ENCODE results near the gene OR4K5.

Gene OR4K5

DNA sequence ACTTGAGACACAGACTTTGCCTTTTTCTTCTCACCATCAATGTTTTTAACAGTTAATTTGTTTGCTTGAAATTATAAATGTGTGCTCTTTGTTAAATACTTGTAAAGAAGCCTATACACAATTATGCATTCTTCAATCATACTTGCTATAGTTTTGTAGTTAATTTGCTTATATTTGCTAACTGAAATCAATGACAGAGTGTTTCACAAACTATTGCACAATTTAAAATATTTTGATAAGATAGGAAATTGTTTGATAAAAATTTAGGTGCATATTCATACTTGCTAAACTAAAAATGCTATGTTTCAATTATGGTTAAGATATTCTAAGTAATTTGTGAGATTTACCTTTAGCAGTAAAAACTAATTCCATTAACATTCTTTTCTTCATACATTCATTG lies 13.7 kb upstream of the OR4K5 start:
- TF ChIP-seq CTCF (conservative IDR thresholded peaks at IDR 0.05; ENCODE audit: low read length): no peak
- no peak overlapping the region for H3K4me3 ChIP-seq (ENCODE audit: low read length)
- no peak for DNase-seq (ENCODE audit: low read depth)

DNA sequence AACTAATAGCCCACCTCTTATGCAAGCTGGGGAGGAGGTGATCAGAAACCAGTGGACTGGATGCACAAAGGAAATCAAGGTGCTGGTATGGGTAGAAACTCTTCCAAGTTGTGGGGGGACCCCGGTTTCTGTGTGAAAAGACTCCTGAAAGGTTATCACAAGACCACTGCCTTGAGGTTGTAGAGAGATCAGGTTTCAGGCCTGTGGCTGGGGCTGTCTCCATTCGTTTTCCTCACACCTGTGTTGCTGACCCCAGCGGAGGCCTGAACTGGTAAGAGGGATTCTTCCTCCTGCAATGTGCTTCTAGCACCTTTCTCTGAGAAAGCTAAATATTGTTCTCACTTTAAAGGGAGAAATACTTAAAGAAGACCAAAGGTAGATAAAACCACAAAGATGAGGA lies 9.3 kb upstream of the OR4K5 start:
- H3K4me3 ChIP-seq (ENCODE audit: low read length): no peak overlapping the region
- TF ChIP-seq CTCF (conservative IDR thresholded peaks at IDR 0.05; ENCODE audit: low read length): no peak
- DNase-seq (ENCODE audit: low read depth): no peak

- TF ChIP-seq CTCF (conservative IDR thresholded peaks at IDR 0.05; ENCODE audit: low read length): no peak
- DNase-seq (ENCODE audit: low read depth): no peak
- no peak overlapping the region for H3K4me3 ChIP-seq (ENCODE audit: low read length)
Observed at GRCh38 chr14:19917243-19917642, 3.2 kb upstream of the OR4K5 start.

- no peak for DNase-seq (ENCODE audit: low read depth)
- H3K4me3 ChIP-seq (ENCODE audit: low read length): no peak overlapping the region
- no peak for TF ChIP-seq CTCF (conservative IDR thresholded peaks at IDR 0.05; ENCODE audit: low read length)
Observed at GRCh38 chr14:19917955-19918518, 2.4 kb upstream of the OR4K5 start.

DNA sequence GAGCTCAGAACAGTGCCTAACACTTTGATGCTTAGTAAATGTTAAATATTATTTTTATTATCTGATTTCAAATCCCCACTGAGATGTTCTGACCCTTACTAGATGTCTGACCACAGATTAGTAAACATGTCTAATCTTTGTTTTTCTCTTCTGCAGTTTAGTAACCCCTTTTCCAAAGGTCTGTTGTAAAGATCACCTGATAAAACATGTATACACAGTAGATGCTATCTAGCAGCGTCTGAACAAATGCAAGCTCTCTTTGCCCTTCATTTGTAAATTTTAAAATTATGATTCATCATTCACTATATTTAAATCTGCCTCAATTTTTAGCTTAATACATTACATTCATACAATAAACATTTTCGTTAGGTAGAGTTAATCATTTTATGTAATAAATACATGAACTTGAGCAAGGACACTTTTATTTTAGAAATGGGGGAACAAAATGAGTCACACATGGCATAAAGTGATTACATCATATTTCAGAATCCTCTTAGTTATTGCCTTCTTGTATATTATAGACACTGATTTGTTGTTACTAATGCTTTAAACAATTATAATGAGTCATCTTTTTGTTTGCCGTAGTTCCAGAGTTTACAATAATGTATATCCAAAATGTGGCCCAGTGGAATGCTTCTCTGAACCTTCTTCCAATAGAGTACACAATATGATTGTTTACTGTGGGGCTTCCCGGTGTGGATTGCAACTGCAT lies 1.7 kb upstream of the OR4K5 start:
- TF ChIP-seq CTCF (conservative IDR thresholded peaks at IDR 0.05; ENCODE audit: low read length): no peak
- DNase-seq (ENCODE audit: low read depth): no peak
- no peak overlapping the region for H3K4me3 ChIP-seq (ENCODE audit: low read length)

DNA sequence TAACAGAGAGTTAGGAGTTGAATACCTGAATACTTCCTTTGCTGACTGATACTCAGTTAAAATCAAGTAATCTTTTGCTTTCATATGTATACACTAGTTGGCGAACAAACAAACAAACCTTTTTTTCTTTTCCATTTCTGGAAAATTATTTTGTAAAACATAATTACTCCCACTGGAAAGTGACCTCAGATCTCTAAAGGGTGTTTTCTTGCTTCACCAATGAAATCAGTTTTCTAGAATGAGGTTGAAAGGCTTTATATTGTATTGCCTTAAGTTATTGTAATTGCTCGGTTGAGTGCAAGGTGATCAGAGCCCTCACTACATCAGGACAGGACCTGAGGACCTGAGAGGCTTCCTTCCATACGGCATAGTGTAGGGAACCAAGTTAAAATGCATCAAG lies 10.2 kb downstream of the OR4K5 start, which contains the start of gene OR4K1:
TSS of gene OR4K1 (plus strand) at position 301 of the 400 bp plus-strand sequence. CDS start 4,750 bp downstream, outside the sequence.
- no peak for DNase-seq (ENCODE audit: low read depth)
- H3K4me3 ChIP-seq (ENCODE audit: low read length): no peak within 1 kb of the TSS
- TF ChIP-seq CTCF (conservative IDR thresholded peaks at IDR 0.05; ENCODE audit: low read length): no peak

DNA sequence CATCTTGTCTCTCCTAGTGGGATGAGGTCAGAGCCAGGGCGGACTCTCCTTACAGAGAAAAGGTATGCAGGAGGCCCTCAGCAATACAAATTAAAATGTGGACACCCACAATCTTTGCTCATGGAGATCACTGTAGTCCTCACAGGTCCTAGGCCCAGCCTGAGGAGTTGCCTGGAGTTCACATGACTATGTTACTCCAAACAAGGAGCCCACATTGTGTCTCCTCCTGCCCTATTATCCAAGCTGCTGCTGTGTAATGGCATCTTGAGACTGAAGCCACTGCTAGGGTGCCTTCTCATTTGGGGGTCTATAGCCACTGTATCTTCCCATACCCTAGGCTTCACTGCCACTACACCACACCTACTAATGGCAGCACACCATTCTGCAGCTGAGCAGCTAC lies 21.3 kb downstream of the OR4K5 start:
- TF ChIP-seq CTCF (conservative IDR thresholded peaks at IDR 0.05; ENCODE audit: low read length): no peak

More for the DNA sequence above, 21.3 kb downstream of the OR4K5 start:
- H3K4me3 ChIP-seq (ENCODE audit: low read length): no peak overlapping the region
- DNase-seq (ENCODE audit: low read depth): no peak

All from AG10803 (cell line).